Neural cell (in vitro differentiated cells): ENCODE measurements around the gene ZNF362. TPM values are rescaled to one million over a fixed set of nuclear protein-coding genes. Genes with fewer than 3 reads are reported as not detected.

Experiments
- H2AFZ ChIP-seq: fragments of 200-600, 300-800 bp; sonication (generic), shearing (Covaris generic); 2 replicates; pipeline ENCODE4 v1.6.0; 2014; ENCODE audit warnings: low read depth, mild to moderate bottlenecking, antibody characterized with exemption, low read length, moderate library complexity
- H3F3A ChIP-seq: fragments of 200-600 bp; shearing (Covaris generic); 2 replicates; pipeline ENCODE4 v1.6.1; 2016; ENCODE audit warnings: mild to moderate bottlenecking, moderate library complexity, mixed read lengths, antibody characterized with exemption, low read length; ENCODE audit not compliant: insufficient read depth, poor library complexity, severe bottlenecking
- H3K27ac ChIP-seq: fragments of 200-600, 300-800 bp; sonication (generic), shearing (Covaris generic); 2 replicates; pipeline ENCODE4 v1.5.1; 2014; ENCODE audit warnings: mild to moderate bottlenecking, low read length, moderate library complexity
- H3K27me3 ChIP-seq: fragments of 300-800, 200-600 bp; sonication (generic), shearing (Covaris generic); 2 replicates; pipeline ENCODE4 v1.6.0; 2014; ENCODE audit warnings: mild to moderate bottlenecking, low read depth, low read length, moderate library complexity; ENCODE audit not compliant: insufficient read depth
- H3K36me3 ChIP-seq: fragments of 300-800, 200-600 bp; sonication (generic), shearing (Covaris generic); 2 replicates; pipeline ENCODE4 v1.5.1; 2014; ENCODE audit warnings: mild to moderate bottlenecking, antibody characterized with exemption, low read length, moderate library complexity; ENCODE audit not compliant: insufficient read depth
- H3K4me2 ChIP-seq: fragments of 300-800, 200-600 bp; sonication (generic), shearing (Covaris generic); 2 replicates; pipeline ENCODE4 v1.6.0; 2014; ENCODE audit warnings: mild to moderate bottlenecking, low read length
- H3K4me3 ChIP-seq: fragments of 300-800, 200-600 bp; sonication (generic), shearing (Covaris generic); 2 replicates; pipeline ENCODE4 v1.5.1; 2014; ENCODE audit warnings: mild to moderate bottlenecking, low read length, moderate library complexity
- H3K79me2 ChIP-seq: fragments of 200-600 bp; shearing (Covaris generic); replicated peaks from 2 replicates; pipeline ENCODE4 v1.6.0; 2014; ENCODE audit warnings: mild to moderate bottlenecking, low read length, moderate library complexity; ENCODE audit not compliant: insufficient read depth
- H3K9ac ChIP-seq: fragments of 300-800, 200-600 bp; sonication (generic), shearing (Covaris generic); 2 replicates; pipeline ENCODE4 v1.6.1; 2016; ENCODE audit warnings: mild to moderate bottlenecking, low read length, mixed read lengths
- H3K9me2 ChIP-seq: fragments of 200-600 bp; shearing (Covaris generic); 2 replicates; pipeline ENCODE4 v1.6.1; 2016; ENCODE audit warnings: mild to moderate bottlenecking, low read length, mixed read lengths; ENCODE audit not compliant: insufficient read depth
- H3K9me3 ChIP-seq: fragments of 200-600, 300-800 bp; sonication (generic), shearing (Covaris generic); 2 replicates; pipeline ENCODE4 v1.6.1; 2016; ENCODE audit warnings: mild to moderate bottlenecking, mixed run types, low read length, moderate library complexity, mixed read lengths
- H4K20me1 ChIP-seq: fragments of 200-600 bp; shearing (Covaris generic); 2 replicates; pipeline ENCODE4 v1.6.1; 2016; ENCODE audit warnings: mild to moderate bottlenecking, mixed run types; ENCODE audit not compliant: insufficient read depth
- CTCF ChIP-seq: fragments of 450-650 bp; IDR thresholded peaks from 2 replicates; pipeline ENCODE4 v1.5.1; 2014; ENCODE audit warnings: antibody characterized with exemption, mild to moderate bottlenecking, moderate library complexity; ENCODE audit not compliant: poor library complexity, severe bottlenecking
- EP300 ChIP-seq: fragments of 450-650 bp; conservative IDR thresholded peaks from 2 replicates; pipeline ENCODE4 v1.6.1; 2014; ENCODE audit warnings: antibody characterized with exemption, mild to moderate bottlenecking, moderate library complexity; ENCODE audit not compliant: poor library complexity, severe bottlenecking
- EZH2 ChIP-seq: fragments of 200-600, 300-800 bp; shearing (Covaris generic), sonication (generic); IDR thresholded peaks from 2 replicates; pipeline ENCODE4 v1.6.1; 2014; ENCODE audit warnings: antibody characterized with exemption, low read length, borderline replicate concordance, mild to moderate bottlenecking; ENCODE audit not compliant: insufficient read depth, poor library complexity, severe bottlenecking
- MXI1 ChIP-seq: fragments of 450-650 bp; conservative IDR thresholded peaks from 2 replicates; pipeline ENCODE4 v1.6.1; 2014; ENCODE audit warnings: antibody characterized with exemption, mild to moderate bottlenecking; ENCODE audit not compliant: poor library complexity, severe bottlenecking
- POLR2AphosphoS5 ChIP-seq: IDR thresholded peaks from 2 replicates; pipeline ENCODE4 v1.6.1; 2012
- RAD21 ChIP-seq: fragments of 450-650 bp; conservative IDR thresholded peaks from 2 replicates; pipeline ENCODE4 v1.6.1; 2014; ENCODE audit warnings: antibody characterized with exemption, mild to moderate bottlenecking, moderate library complexity
- REST ChIP-seq: IDR thresholded peaks from 2 replicates; pipeline ENCODE4 v1.6.1; 2012; ENCODE audit warnings: borderline replicate concordance
- SMC3 ChIP-seq: fragments of 450-650 bp; conservative IDR thresholded peaks from 2 replicates; pipeline ENCODE4 v1.6.1; 2014; ENCODE audit warnings: antibody characterized with exemption, mild to moderate bottlenecking, moderate library complexity; ENCODE audit not compliant: poor library complexity
- TAF1 ChIP-seq: IDR thresholded peaks from 2 replicates; pipeline ENCODE4 v1.6.1; 2012; ENCODE audit warnings: low read depth
- polyA plus RNA-seq: library from polyadenylated mRNA; depleted of rRNA; stranded (reverse); fragments of >200 nt; gene quantifications from 2 replicates; pipeline ENCODE4 v1.2.3, GENCODE V29; 2014

ZNF362 gene
- polyA plus RNA-seq, 1 donor from 2014 or later, result 17.6 TPM

GRCh38 chr1:33261344-33261743 is 5.1 kb downstream of the ZNF362 start:
- H3K79me2 ChIP-seq, result peaks cover 82% of the 10 kb centered on the region
- H3K36me3 ChIP-seq, result peaks cover 4% of the 10 kb centered on the region
- no peak overlapping the region for H2AFZ ChIP-seq
- no peak overlapping the region for H3K9ac ChIP-seq
- TF ChIP-seq MXI1, result no peak
- H3K4me3 ChIP-seq, result no peak overlapping the region
- H4K20me1 ChIP-seq, result peaks cover 5% of the 10 kb centered on the region
- no peak overlapping the region for H3K27ac ChIP-seq
- no peaks in the 10 kb centered on the region for H3K27me3 ChIP-seq
- no peak overlapping the region for H3K4me2 ChIP-seq
- H3K9me2 ChIP-seq, result no peaks in the 10 kb centered on the region
- H3F3A ChIP-seq, result no peaks in the 10 kb centered on the region
- no peaks in the 10 kb centered on the region for H3K9me3 ChIP-seq

GRCh38 chr1:33263890-33264504 is 7.7 kb downstream of the ZNF362 start:
- peaks cover 62% of the 10 kb centered on the region for H3K79me2 ChIP-seq
- H4K20me1 ChIP-seq, result peaks cover 5% of the 10 kb centered on the region
- H2AFZ ChIP-seq, result no peak overlapping the region
- H3K9ac ChIP-seq, result no peak overlapping the region
- no peak overlapping the region for H3K4me2 ChIP-seq
- H3K27ac ChIP-seq, result no peak overlapping the region
- no peak overlapping the region for H3K4me3 ChIP-seq
- H3F3A ChIP-seq, result no peaks in the 10 kb centered on the region
- H3K9me3 ChIP-seq, result no peaks in the 10 kb centered on the region
- H3K9me2 ChIP-seq, result no peaks in the 10 kb centered on the region
- no peaks in the 10 kb centered on the region for H3K27me3 ChIP-seq
- H3K36me3 ChIP-seq, result peaks cover 4% of the 10 kb centered on the region
- no peak for TF ChIP-seq TAF1
- no peak for TF ChIP-seq POLR2AphosphoS5
- TF ChIP-seq CTCF, result no peak
- no peak for TF ChIP-seq MXI1
- no peak for TF ChIP-seq EZH2
- no peak for TF ChIP-seq RAD21
- TF ChIP-seq SMC3, result no peak
- TF ChIP-seq EP300, result no peak
- no peak for TF ChIP-seq REST
